ENCODE data around the gene NIPA2.

DNA sequence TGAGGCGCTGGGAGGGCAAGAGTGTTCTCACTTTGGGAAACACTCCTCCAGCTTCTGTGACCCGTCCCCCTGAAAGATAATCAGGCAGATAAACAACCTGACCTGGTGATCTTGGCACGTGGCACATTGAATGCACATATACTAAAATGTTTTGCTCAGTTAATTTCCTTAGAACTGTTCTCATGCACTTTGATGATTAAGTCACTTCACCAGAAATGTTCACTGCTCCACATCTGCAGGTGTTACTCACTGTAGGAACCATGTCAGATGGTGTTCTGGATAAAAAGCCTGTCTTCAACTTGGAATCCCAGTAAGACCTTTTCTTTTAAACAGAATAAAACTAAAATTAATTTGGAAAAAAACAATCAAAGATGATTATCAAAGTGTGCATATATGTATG lies 24.6 kb upstream of the NIPA2 start:
- no peak for TF ChIP-seq POLR2A (IDR thresholded peaks at IDR 0.05)
- TF ChIP-seq POLR2AphosphoS5 (IDR thresholded peaks at IDR 0.05), result no peak
- TF ChIP-seq, protein P1, sequence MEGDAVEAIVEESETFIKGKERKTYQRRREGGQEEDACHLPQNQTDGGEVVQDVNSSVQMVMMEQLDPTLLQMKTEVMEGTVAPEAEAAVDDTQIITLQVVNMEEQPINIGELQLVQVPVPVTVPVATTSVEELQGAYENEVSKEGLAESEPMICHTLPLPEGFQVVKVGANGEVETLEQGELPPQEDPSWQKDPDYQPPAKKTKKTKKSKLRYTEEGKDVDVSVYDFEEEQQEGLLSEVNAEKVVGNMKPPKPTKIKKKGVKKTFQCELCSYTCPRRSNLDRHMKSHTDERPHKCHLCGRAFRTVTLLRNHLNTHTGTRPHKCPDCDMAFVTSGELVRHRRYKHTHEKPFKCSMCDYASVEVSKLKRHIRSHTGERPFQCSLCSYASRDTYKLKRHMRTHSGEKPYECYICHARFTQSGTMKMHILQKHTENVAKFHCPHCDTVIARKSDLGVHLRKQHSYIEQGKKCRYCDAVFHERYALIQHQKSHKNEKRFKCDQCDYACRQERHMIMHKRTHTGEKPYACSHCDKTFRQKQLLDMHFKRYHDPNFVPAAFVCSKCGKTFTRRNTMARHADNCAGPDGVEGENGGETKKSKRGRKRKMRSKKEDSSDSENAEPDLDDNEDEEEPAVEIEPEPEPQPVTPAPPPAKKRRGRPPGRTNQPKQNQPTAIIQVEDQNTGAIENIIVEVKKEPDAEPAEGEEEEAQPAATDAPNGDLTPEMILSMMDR (IDR thresholded peaks at IDR 0.05), result no peak
- TF ChIP-seq EP300 (IDR thresholded peaks at IDR 0.05), result no peak
